PC-9 (cell line): ENCODE results near the gene FAM120B. TPM values are rescaled to one million over a fixed set of nuclear protein-coding genes. Genes with fewer than 3 reads are reported as not detected.

Source experiments
- BruUV-seq: library from RNA; stranded (reverse); fragments of 400-500 nt; replicated peaks from 2 replicates; lab custom pipeline; 2021; lab: Mats Ljungman, UMichigan
- CTCF ChIA-PET: fragments of 300-600 bp; sonication (Branson Sonifier 250); formaldehyde crosslinking; loops from one replicate; lab custom pipeline; 2022; ENCODE audit warnings: antibody characterized with exemption; lab: Charles Lee
- POLR2A ChIA-PET: fragments of 300-600 bp; sonication (Branson Sonifier 250); formaldehyde crosslinking; loops from one replicate; lab custom pipeline; 2022; ENCODE audit warnings: antibody characterized with exemption; ENCODE audit not compliant: unreplicated experiment; lab: Charles Lee
- DNase-seq, 2 experiments: peaks; one replicate each; pipeline versions ENCODE4 v3.0.0 to v3.0.0-alpha.2; 2015 to 2022; ENCODE audit warnings: mixed read lengths in 1 of 2
- H2AFZ ChIP-seq: fragments of 200-600 bp; sonication (generic); 2 replicates; pipeline ENCODE4 v1.8.1; 2017; ENCODE audit warnings: antibody characterized with exemption
- H3F3A ChIP-seq: fragments of 200-600 bp; sonication (generic); 2 replicates; pipeline ENCODE4 v1.8.1; 2017; ENCODE audit warnings: antibody characterized with exemption, mild to moderate bottlenecking, low read depth; ENCODE audit not compliant: insufficient read depth
- H3K27ac ChIP-seq: fragments of 200-600 bp; sonication (generic); 2 replicates; pipeline ENCODE4 v1.6.1; 2016; ENCODE audit warnings: mixed run types
- H3K27me3 ChIP-seq: fragments of 200-600 bp; sonication (generic); 2 replicates; pipeline ENCODE4 v1.6.1; 2016; ENCODE audit warnings: low read depth, mixed run types; ENCODE audit not compliant: insufficient read depth
- H3K36me3 ChIP-seq: fragments of 200-600 bp; sonication (generic); 2 replicates; pipeline ENCODE4 v1.6.1; 2016; ENCODE audit warnings: low read depth, mixed run types
- H3K4me1 ChIP-seq: fragments of 200-600 bp; sonication (generic); replicated peaks from 2 replicates; pipeline ENCODE4 v1.6.1; 2016; ENCODE audit warnings: mixed run types; ENCODE audit not compliant: insufficient read depth
- H3K4me2 ChIP-seq: fragments of 200-600 bp; sonication (generic); 2 replicates; pipeline ENCODE4 v1.6.1; 2017; ENCODE audit warnings: mixed run types
- H3K4me3 ChIP-seq: fragments of 200-600 bp; sonication (generic); 2 replicates; pipeline ENCODE4 v1.6.1; 2016; ENCODE audit warnings: mixed run types
- H3K79me2 ChIP-seq: fragments of 200-600 bp; sonication (generic); 2 replicates; pipeline ENCODE4 v1.6.1; 2017; ENCODE audit warnings: low read depth, mixed run types
- H3K9me2 ChIP-seq: fragments of 200-600 bp; sonication (generic); 2 replicates; pipeline ENCODE4 v1.8.1; 2017; ENCODE audit warnings: mild to moderate bottlenecking; ENCODE audit not compliant: insufficient read depth
- H3K9me3 ChIP-seq: fragments of 200-600 bp; sonication (generic); 2 replicates; pipeline ENCODE4 v1.8.1; 2016; ENCODE audit warnings: low read depth; ENCODE audit not compliant: insufficient read depth
- H4K20me1 ChIP-seq: fragments of 200-600 bp; sonication (generic); 2 replicates; pipeline ENCODE4 v1.8.1; 2017; ENCODE audit not compliant: insufficient read depth
- CTCF ChIP-seq: fragments of 200-600 bp; sonication (generic); conservative IDR thresholded peaks from 2 replicates; pipeline ENCODE4 v1.6.1; 2017; ENCODE audit warnings: mixed run types, antibody characterized with exemption, mild to moderate bottlenecking, moderate library complexity
- EZH2 ChIP-seq: fragments of 200-600 bp; sonication (generic); IDR thresholded peaks from 2 replicates; pipeline ENCODE4 v1.8.0; 2017; ENCODE audit warnings: antibody characterized with exemption, low read depth
- intact Hi-C: fragments of 100-400 bp; cut with micrococcal nuclease; formaldehyde crosslinking; loops from one replicate; pipeline ENCODE4 v1.10.0; 2022; ENCODE audit not compliant: unreplicated experiment
- total RNA-seq: library from RNA; stranded (reverse); gene quantifications from 2 replicates; pipeline ENCODE4 v1.2.3, GENCODE V29; 2021

Gene FAM120B
- total RNA-seq, 1 experiment from 2014 or later = 14.3 TPM

GRCh38 chr6:170280689-170281045, 25.9 kb upstream of the FAM120B start:
- Histone ChIP-seq H3K4me3 (no peak overlapping the region), H4K20me1 (no peaks in the 10 kb centered on the region), H3K27ac (no peak overlapping the region), H3K36me3 (no peaks in the 10 kb centered on the region), H3K9me2 (no peaks in the 10 kb centered on the region), H3K9me3 (no peaks in the 10 kb centered on the region), H3K4me2 (no peak overlapping the region), H3F3A (no peaks in the 10 kb centered on the region), H3K4me1 (no peaks in the 10 kb centered on the region), H3K27me3 (peaks cover 81% of the 10 kb centered on the region), H2AFZ (no peak overlapping the region), H3K79me2 (no peaks in the 10 kb centered on the region)
- TF ChIP-seq EZH2 (no peak), CTCF (no peak)
- no TSS peak for BruUV-seq
- intact Hi-C loops = no loop called here
- ChIA-PET CTCF (no interaction called here), POLR2A (no interaction called here)
- DNase-seq = no peak

GRCh38 chr6:170281331-170282292, 24.9 kb upstream of the FAM120B start:
- no peak for DNase-seq
- no peaks in the 10 kb centered on the region for H3K4me1 ChIP-seq
- CTCF ChIA-PET = no interaction called here
- H3F3A ChIP-seq = no peaks in the 10 kb centered on the region
- intact Hi-C loops = no loop called here
- no peak overlapping the region for H3K4me2 ChIP-seq
- no peak overlapping the region for H2AFZ ChIP-seq
- H4K20me1 ChIP-seq = no peaks in the 10 kb centered on the region
- H3K9me2 ChIP-seq = no peaks in the 10 kb centered on the region
- H3K79me2 ChIP-seq = no peaks in the 10 kb centered on the region
- no peak overlapping the region for H3K27ac ChIP-seq
- H3K36me3 ChIP-seq = no peaks in the 10 kb centered on the region
- peaks cover 81% of the 10 kb centered on the region for H3K27me3 ChIP-seq
- H3K4me3 ChIP-seq = no peak overlapping the region
- no peaks in the 10 kb centered on the region for H3K9me3 ChIP-seq
- POLR2A ChIA-PET = no interaction called here
- no TSS peak for BruUV-seq
- TF ChIP-seq EZH2 = no peak
- no peak for TF ChIP-seq CTCF

- Histone ChIP-seq H3K27ac (no peak overlapping the region), H4K20me1 (no peaks in the 10 kb centered on the region), H3K4me1 (no peaks in the 10 kb centered on the region), H2AFZ (no peak overlapping the region), H3K27me3 (peaks cover 88% of the 10 kb centered on the region), H3K9me3 (no peaks in the 10 kb centered on the region), H3F3A (no peaks in the 10 kb centered on the region), H3K79me2 (no peaks in the 10 kb centered on the region), H3K9me2 (no peaks in the 10 kb centered on the region), H3K36me3 (no peaks in the 10 kb centered on the region), H3K4me3 (no peak overlapping the region), H3K4me2 (no peak overlapping the region)
- POLR2A ChIA-PET = no interaction called here
- intact Hi-C loops = no loop called here
- DNase-seq = no peak
- TF ChIP-seq CTCF = no peak
- TF ChIP-seq EZH2 = no peak
- BruUV-seq = no TSS peak
- CTCF ChIA-PET = no interaction called here
Measured at GRCh38 chr6:170282512-170283158, 23.9 kb upstream of the FAM120B start.
